ENCODE data around the gene CCDC92B. TPM values are rescaled to one million over a fixed set of nuclear protein-coding genes. Genes with fewer than 3 reads are reported as not detected.
A peak's percentile ranks its signal among the peaks of the same experiment; 100 is the strongest.
"Not testable (repeated sequence)": the region's sequence is repeated elsewhere in the genome, so short reads cannot be mapped to it uniquely, and the experiment has no call there.

The CCDC92B gene
- total RNA-seq, 1 donor from 2014 or later: 0.27 TPM

- ATAC-seq: no peak
- intact Hi-C loops (cut with DNase I): no loop called here
- DNase-seq (ENCODE audit: low spot score): no peak
Observed at GRCh38 chr17:2706911-2707510, 42.4 kb downstream of the CCDC92B start.

DNA sequence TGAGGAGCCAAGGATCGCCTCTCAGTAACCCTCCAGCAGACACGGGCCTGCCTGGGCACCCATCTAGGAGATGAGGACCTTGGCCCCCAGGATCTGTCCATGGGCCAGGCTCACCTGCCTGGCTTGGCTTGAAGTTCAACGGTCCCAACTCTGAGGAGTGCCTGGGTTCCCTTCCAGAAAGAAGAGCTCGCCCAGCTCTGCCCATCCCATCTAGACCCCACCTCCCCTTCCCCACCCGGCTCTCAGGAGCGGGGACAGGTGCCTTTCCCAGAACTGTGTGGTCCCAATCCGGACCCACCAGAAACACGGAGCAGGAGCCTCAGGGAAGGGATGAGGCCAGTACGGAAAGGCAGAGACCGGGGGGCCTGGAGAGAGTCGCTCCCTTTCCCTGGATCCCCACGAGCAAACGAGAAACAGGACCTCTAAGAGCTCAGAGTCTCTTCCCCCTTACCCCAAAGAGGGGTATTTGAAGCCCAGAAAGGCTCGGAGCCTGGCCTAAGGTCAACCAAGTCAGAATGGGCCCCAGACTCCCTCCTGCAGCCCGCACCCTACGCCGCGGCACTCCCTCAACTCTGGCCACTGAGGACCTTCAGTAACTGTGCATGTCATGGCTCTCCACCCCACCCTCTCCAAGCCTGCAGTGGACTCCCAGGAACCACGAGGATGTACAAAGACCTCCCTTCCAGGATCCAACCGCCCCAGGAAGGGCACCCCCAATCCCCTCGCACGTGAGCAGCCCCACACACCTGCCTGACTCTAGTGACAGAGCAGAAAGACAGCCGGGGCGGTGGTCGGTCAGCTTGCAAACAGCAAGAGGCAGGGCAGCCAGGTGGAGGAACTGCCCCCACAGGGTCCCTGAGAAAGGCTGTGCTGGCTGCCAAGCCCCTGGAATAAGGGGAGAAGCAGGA lies 43.3 kb downstream of the CCDC92B start:
- intact Hi-C loops (cut with DNase I): no loop called here
- DNase-seq (ENCODE audit: low spot score): no peak
- ATAC-seq: no peak

GRCh38 chr17:2705263-2705662 lies 44.2 kb downstream of the CCDC92B start:
- ATAC-seq (no peak), DNase-seq (ENCODE audit: low spot score) (no peak)
- intact Hi-C loops (cut with DNase I): no loop called here

DNA sequence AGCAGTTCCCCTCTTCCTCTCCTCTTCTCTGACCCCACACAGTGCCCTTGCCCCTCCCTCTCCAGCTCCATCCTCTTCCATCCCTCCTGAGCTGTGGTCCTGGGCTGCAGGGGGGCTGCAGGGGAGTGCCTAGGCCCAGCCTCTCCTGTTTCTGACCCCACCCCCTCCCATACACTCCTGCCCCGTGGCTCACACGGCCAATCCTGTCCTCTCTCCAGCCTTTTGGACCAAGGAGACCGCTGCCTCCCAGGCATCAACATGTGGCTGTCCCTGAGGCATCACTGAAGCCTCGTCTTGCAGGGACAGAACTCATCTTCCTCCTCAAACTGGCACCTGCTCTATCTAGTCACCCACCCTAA lies 44.6 kb downstream of the CCDC92B start:
- ATAC-seq (no peak), DNase-seq (ENCODE audit: low spot score) (no peak)
- intact Hi-C loops (cut with DNase I): no loop called here

- intact Hi-C loops (cut with DNase I): no loop called here
- DNase-seq (ENCODE audit: low spot score) (no peak), ATAC-seq (no peak)
Observed at GRCh38 chr17:2704031-2704889, 45.2 kb downstream of the CCDC92B start.

- DNase-seq (ENCODE audit: low spot score) (no peak), ATAC-seq (no peak)
- intact Hi-C loops (cut with DNase I): no loop called here
Observed at GRCh38 chr17:2703606-2704005, 45.8 kb downstream of the CCDC92B start.

DNA sequence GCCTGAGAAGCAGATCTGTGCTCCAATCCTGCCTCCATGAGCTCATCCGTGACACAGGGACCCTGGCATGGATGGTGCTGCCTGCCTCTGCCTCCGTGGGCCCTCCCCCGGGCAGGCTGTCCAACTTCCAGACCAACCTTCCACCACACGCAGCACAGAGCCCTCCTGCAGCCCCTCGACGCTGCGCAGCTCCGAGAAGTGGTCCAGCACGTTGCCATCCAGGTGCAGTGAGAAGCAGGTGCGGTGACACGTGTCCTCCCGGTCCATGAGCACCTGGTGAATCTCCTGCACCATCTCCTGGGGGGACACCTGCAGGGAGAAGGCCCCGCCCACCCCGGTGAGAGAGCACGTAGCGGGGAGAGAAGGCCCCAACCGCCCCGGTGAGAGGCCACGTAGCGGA lies 46.3 kb downstream of the CCDC92B start:
- intact Hi-C loops (cut with DNase I): no loop called here
- no peak for DNase-seq (ENCODE audit: low spot score)
- ATAC-seq: no peak

GRCh38 chr17:2701996-2702741 lies 47.3 kb downstream of the CCDC92B start:
- intact Hi-C loops (cut with DNase I): no loop called here
- DNase-seq (ENCODE audit: low spot score) (no peak), ATAC-seq (no peak)

- DNase-seq (ENCODE audit: low spot score) (peak; percentile 57), ATAC-seq (no peak)
- intact Hi-C loops (cut with DNase I): no loop called here
Observed at GRCh38 chr17:2701161-2701995, 48.1 kb downstream of the CCDC92B start.

- intact Hi-C loops (cut with DNase I): no loop called here
- ATAC-seq (no peak), DNase-seq (ENCODE audit: low spot score) (peak; percentile 48)
Observed at GRCh38 chr17:2700491-2701141, 48.8 kb downstream of the CCDC92B start.

GRCh38 chr17:2700030-2700490 lies 49.4 kb downstream of the CCDC92B start:
- intact Hi-C loops (cut with DNase I): no loop called here

DNA sequence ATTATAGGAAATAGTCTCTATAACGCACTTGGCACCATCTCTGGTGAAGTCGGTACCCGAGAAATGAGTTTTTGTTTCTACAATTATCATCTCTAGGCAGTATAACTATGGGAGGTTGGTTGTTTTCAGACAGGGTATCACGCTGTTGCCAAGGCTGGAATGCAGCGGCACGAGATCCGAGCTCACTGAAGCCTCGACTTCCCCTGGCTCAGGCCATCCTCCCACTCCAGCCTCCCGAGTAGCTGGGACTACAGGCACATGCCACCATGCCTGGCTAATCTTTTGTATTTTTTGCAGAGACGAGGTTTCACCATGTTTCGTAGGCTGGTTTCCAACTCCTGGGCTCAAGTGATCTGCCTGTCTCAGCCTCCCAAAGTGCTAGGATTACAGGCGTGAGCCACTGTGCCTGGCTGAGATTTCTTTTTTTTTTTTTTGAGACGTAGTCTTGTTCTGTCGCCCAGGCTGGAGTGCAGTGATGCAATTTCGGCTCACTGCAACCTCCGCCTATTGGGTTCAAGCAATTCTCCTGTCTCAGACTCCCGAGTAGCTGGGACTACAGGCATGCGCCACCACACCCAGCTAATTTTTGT lies 50.1 kb downstream of the CCDC92B start:
- intact Hi-C loops (cut with DNase I): not testable (repeated sequence)
- DNase-seq (ENCODE audit: low spot score): peak; percentile 26
- ATAC-seq: peak; percentile 11

More at GRCh38 chr17:2700030-2700490, 49.4 kb downstream of the CCDC92B start:
- DNase-seq (ENCODE audit: low spot score) (peak; percentile 48), ATAC-seq (no peak)

DNA sequence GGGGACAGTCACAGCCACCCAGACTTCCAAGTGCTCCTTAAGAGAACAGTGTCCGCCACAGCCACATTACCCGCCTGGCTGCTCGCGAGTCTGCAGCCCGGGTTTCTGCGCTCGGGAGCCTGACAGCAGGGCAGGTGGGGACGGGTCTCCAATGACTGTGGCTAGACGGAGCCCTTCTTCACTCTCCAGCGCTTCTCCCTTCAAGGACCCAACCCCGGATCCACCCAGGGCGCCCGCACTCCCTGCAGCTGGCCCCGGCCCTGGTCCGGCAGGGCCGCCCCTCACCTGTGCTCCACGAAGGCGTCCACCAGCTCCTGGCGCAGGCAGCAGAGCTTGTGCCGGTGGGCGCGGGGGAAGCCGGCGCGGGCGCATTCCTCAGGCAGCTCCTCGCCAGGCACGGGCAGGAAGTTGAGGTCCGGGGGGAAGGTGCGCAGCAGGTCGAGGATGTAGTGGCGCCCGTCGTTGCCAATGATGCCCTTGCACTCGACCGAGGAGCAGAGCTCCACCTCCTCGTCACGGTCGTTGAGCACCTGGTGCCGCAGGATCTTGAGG lies 51.8 kb downstream of the CCDC92B start:
- no peak for ATAC-seq
- DNase-seq (ENCODE audit: low spot score): no peak

GRCh38 chr17:2695961-2696760 lies 53.3 kb downstream of the CCDC92B start:
- DNase-seq (ENCODE audit: low spot score): peak; percentile 56
- ATAC-seq: no peak
- intact Hi-C loops (cut with DNase I): no loop called here

More for the DNA sequence above, 51.8 kb downstream of the CCDC92B start:
- intact Hi-C loops (cut with DNase I): no loop called here

GRCh38 chr17:2695243-2695960 lies 54.0 kb downstream of the CCDC92B start:
- DNase-seq (ENCODE audit: low spot score) (peak; percentile 52), ATAC-seq (no peak)
- intact Hi-C loops (cut with DNase I): no loop called here

All from sciatic nerve (tissue), 2 donors.